ENCODE results near the gene SDK1. TPM values are rescaled to one million over a fixed set of nuclear protein-coding genes. Genes with fewer than 3 reads are reported as not detected.

The SDK1 gene
- total and polyA plus RNA-seq, 2 experiments from 2014 or later = 2.1 to 10.0 TPM

GRCh38 chr7:4238861-4239260 is 937.8 kb downstream of the SDK1 start:
- H3K4me3 ChIP-seq = no peak overlapping the region
- H4K20me1 ChIP-seq (replicated peaks; ENCODE audit: insufficient read depth) = no peaks in the 10 kb centered on the region
- H3F3A ChIP-seq (replicated peaks; ENCODE audit: low read depth) = no peaks in the 10 kb centered on the region
- Mint-ChIP-seq H3K9me3 (no peaks in the 10 kb centered on the region), H3K4me1 (peaks cover 30% of the 10 kb centered on the region), H3K27ac (0 out of 2 replicates have a peak overlapping the region, but pooled peaks have one; percentile 17), H3K36me3 (ENCODE audit: low read depth) (peaks cover 9% of the 10 kb centered on the region; the same call in 2 of the 3 replicates), H3K4me3 (no peak overlapping the region), H3K27me3 (ENCODE audit: insufficient read depth, low read depth, poor library complexity) (peaks cover 12% of the 10 kb centered on the region)
- TF ChIP-seq EZH2phosphoT487 (IDR thresholded peaks at IDR 0.05; ENCODE audit: unreplicated experiment) (no peak), NANOG (IDR thresholded peaks at IDR 0.05; ENCODE audit: borderline replicate concordance) (no peak), ZNF462 (CRISPR knock-in tag; IDR thresholded peaks at IDR 0.05) (no peak), STAT1 (IDR thresholded peaks at IDR 0.05; ENCODE audit: unreplicated experiment) (no peak), ZNF331 (CRISPR knock-in tag; IDR thresholded peaks at IDR 0.05; ENCODE audit: low read depth) (no peak), JUNB (IDR thresholded peaks at IDR 0.05; ENCODE audit: unreplicated experiment) (no peak), ZNF114 (CRISPR knock-in tag; IDR thresholded peaks at IDR 0.05) (no peak), CREB1 (CRISPR knock-in tag; IDR thresholded peaks at IDR 0.05; ENCODE audit: low read depth) (no peak), ETS1 (IDR thresholded peaks at IDR 0.05) (no peak), POLR2AphosphoS5 (IDR thresholded peaks at IDR 0.05; ENCODE audit: low read depth) (no peak)
- TF ChIP-seq, protein P1, sequence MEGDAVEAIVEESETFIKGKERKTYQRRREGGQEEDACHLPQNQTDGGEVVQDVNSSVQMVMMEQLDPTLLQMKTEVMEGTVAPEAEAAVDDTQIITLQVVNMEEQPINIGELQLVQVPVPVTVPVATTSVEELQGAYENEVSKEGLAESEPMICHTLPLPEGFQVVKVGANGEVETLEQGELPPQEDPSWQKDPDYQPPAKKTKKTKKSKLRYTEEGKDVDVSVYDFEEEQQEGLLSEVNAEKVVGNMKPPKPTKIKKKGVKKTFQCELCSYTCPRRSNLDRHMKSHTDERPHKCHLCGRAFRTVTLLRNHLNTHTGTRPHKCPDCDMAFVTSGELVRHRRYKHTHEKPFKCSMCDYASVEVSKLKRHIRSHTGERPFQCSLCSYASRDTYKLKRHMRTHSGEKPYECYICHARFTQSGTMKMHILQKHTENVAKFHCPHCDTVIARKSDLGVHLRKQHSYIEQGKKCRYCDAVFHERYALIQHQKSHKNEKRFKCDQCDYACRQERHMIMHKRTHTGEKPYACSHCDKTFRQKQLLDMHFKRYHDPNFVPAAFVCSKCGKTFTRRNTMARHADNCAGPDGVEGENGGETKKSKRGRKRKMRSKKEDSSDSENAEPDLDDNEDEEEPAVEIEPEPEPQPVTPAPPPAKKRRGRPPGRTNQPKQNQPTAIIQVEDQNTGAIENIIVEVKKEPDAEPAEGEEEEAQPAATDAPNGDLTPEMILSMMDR (conservative IDR thresholded peaks at IDR 0.05; ENCODE audit: low read depth in 2 of 2) = no peak
- TF ChIP-seq, protein P2, sequence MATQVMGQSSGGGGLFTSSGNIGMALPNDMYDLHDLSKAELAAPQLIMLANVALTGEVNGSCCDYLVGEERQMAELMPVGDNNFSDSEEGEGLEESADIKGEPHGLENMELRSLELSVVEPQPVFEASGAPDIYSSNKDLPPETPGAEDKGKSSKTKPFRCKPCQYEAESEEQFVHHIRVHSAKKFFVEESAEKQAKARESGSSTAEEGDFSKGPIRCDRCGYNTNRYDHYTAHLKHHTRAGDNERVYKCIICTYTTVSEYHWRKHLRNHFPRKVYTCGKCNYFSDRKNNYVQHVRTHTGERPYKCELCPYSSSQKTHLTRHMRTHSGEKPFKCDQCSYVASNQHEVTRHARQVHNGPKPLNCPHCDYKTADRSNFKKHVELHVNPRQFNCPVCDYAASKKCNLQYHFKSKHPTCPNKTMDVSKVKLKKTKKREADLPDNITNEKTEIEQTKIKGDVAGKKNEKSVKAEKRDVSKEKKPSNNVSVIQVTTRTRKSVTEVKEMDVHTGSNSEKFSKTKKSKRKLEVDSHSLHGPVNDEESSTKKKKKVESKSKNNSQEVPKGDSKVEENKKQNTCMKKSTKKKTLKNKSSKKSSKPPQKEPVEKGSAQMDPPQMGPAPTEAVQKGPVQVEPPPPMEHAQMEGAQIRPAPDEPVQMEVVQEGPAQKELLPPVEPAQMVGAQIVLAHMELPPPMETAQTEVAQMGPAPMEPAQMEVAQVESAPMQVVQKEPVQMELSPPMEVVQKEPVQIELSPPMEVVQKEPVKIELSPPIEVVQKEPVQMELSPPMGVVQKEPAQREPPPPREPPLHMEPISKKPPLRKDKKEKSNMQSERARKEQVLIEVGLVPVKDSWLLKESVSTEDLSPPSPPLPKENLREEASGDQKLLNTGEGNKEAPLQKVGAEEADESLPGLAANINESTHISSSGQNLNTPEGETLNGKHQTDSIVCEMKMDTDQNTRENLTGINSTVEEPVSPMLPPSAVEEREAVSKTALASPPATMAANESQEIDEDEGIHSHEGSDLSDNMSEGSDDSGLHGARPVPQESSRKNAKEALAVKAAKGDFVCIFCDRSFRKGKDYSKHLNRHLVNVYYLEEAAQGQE (IDR thresholded peaks at IDR 0.05; ENCODE audit: unreplicated experiment) = no peak
- no peak overlapping the region for H2AFZ ChIP-seq
- no peak overlapping the region for H3K4me2 ChIP-seq
- H3K27ac ChIP-seq (ENCODE audit: low read depth) = no peak overlapping the region
- ATAC-seq (no peak), DNase-seq (ENCODE audit: low spot score) (no peak)
- H3K9me2 ChIP-seq (ENCODE audit: insufficient read depth) = no peaks in the 10 kb centered on the region
- H3K4me1 ChIP-seq (ENCODE audit: insufficient read depth) = peaks cover 12% of the 10 kb centered on the region
- H3K36me3 ChIP-seq (ENCODE audit: insufficient read depth) = no peaks in the 10 kb centered on the region
- no peaks in the 10 kb centered on the region for H3K27me3 ChIP-seq (ENCODE audit: insufficient read depth)
- H3K79me2 ChIP-seq (replicated peaks; ENCODE audit: insufficient read depth) = no peaks in the 10 kb centered on the region

All from GM23338 (cell line).